CD14-positive monocyte (primary cell): ENCODE results near the gene ISL1. TPM values are rescaled to one million over a fixed set of nuclear protein-coding genes. Genes with fewer than 3 reads are reported as not detected.

Experiments
- DNase-seq, 3 donors: peaks; one replicate each; pipeline ENCODE4 v3.0.0-alpha.2; 2011 to 2022
- H2AFZ ChIP-seq: 2 replicates; pipeline ENCODE4 v1.6.0; 2012; ENCODE audit warnings: mild to moderate bottlenecking, low read depth, low read length, inconsistent platforms; ENCODE audit not compliant: insufficient read depth, poor library complexity, severe bottlenecking
- H3K27ac ChIP-seq, 2 donors: 1 replicate in 1 of 2; 2 replicates in 1 of 2; pipeline ENCODE4 v1.5.1; 2012 to 2013; ENCODE audit warnings: low read length in 2 of 2, control low read depth in 1 of 2, inconsistent platforms in 1 of 2, low read depth in 1 of 2, mild to moderate bottlenecking in 1 of 2
- H3K27me3 ChIP-seq, 2 donors: one replicate each; pipeline versions ENCODE4 v1.6.0 to v1.6.1; 2011 to 2013; ENCODE audit warnings: low read length in 2 of 2; ENCODE audit not compliant: control insufficient read depth in 2 of 2, insufficient read depth in 2 of 2
- H3K36me3 ChIP-seq, 2 donors: replicated peaks in 1 of 2; 1 replicate in 1 of 2; 2 replicates in 1 of 2; pipeline versions ENCODE4 v1.5.1 to v1.6.1; 2012 to 2013; ENCODE audit warnings: low read length in 2 of 2, control low read depth in 1 of 2, inconsistent platforms in 1 of 2, mild to moderate bottlenecking in 1 of 2; ENCODE audit not compliant: insufficient read depth in 2 of 2, control insufficient read depth in 1 of 2
- H3K4me1 ChIP-seq, 2 donors: 1 replicate in 1 of 2; 2 replicates in 1 of 2; pipeline versions ENCODE4 v1.5.1 to v1.6.1; 2012 to 2013; ENCODE audit warnings: low read length in 2 of 2, control low read depth in 1 of 2, inconsistent platforms in 1 of 2, mild to moderate bottlenecking in 1 of 2, moderate library complexity in 1 of 2; ENCODE audit not compliant: insufficient read depth in 2 of 2, control insufficient read depth in 1 of 2
- H3K4me2 ChIP-seq: replicated peaks from 2 replicates; pipeline ENCODE3; 2012; ENCODE audit warnings: low read length, moderate library complexity, mild to moderate bottlenecking; ENCODE audit not compliant: poor library complexity, severe bottlenecking; ENCODE audit errors: extremely low read depth
- H3K4me3 ChIP-seq, 3 experiments: fragments of 200-600 bp in 1 of 3; sonication (generic) in 1 of 3; replicated peaks in 1 of 3; 1 replicate in 2 of 3; 2 replicates in 1 of 3; pipeline ENCODE4 v1.5.1; 2011 to 2013; ENCODE audit warnings: low read length in 3 of 3, mild to moderate bottlenecking in 3 of 3, control low read depth in 2 of 3, low read depth in 2 of 3, inconsistent platforms in 1 of 3, moderate library complexity in 1 of 3
- H3K79me2 ChIP-seq: 2 replicates; pipeline ENCODE4 v1.6.0; 2012; ENCODE audit warnings: mild to moderate bottlenecking, control low read depth, inconsistent platforms, low read length, moderate library complexity; ENCODE audit not compliant: insufficient read depth
- H3K9ac ChIP-seq: 2 replicates; pipeline ENCODE4 v1.6.0; 2017; ENCODE audit warnings: low read length, mild to moderate bottlenecking; ENCODE audit not compliant: insufficient read depth, poor library complexity, severe bottlenecking
- H3K9me3 ChIP-seq, 2 donors: replicated peaks in 1 of 2; 1 replicate in 1 of 2; 2 replicates in 1 of 2; pipeline versions ENCODE4 v1.5.1 to v1.6.1; 2012 to 2013; ENCODE audit warnings: low read length in 2 of 2, control low read depth in 1 of 2; ENCODE audit not compliant: control insufficient read depth in 1 of 2, insufficient read depth in 1 of 2
- H4K20me1 ChIP-seq: 2 replicates; pipeline ENCODE4 v1.6.0; 2012; ENCODE audit warnings: mild to moderate bottlenecking, low read length, control low read depth, moderate library complexity; ENCODE audit not compliant: insufficient read depth
- H3K27ac Mint-ChIP-seq, 7 donors: one replicate each; pipeline ENCODE4 v1.8.0; 2020; ENCODE audit warnings: mild to moderate bottlenecking in 7 of 7, mixed read lengths in 7 of 7, moderate library complexity in 6 of 7, inconsistent platforms in 2 of 7
- H3K27me3 Mint-ChIP-seq, 3 donors: one replicate each; pipeline ENCODE4 v1.8.0; 2021 to 2022; ENCODE audit warnings: low read depth in 3 of 3, mild to moderate bottlenecking in 3 of 3, mixed read lengths in 3 of 3, moderate library complexity in 3 of 3, inconsistent platforms in 1 of 3
- H3K36me3 Mint-ChIP-seq, 2 donors: one replicate each; pipeline ENCODE4 v1.8.0; 2020; ENCODE audit warnings: mixed read lengths in 2 of 2, inconsistent platforms in 1 of 2, mild to moderate bottlenecking in 1 of 2
- H3K4me1 Mint-ChIP-seq: one replicate; pipeline ENCODE4 v1.8.0; 2020; ENCODE audit warnings: mild to moderate bottlenecking, mixed read lengths
- H3K4me3 Mint-ChIP-seq, 2 donors: one replicate each; pipeline ENCODE4 v1.8.0; 2020; ENCODE audit warnings: mild to moderate bottlenecking in 2 of 2, mixed read lengths in 2 of 2, moderate library complexity in 1 of 2
- H3K9me3 Mint-ChIP-seq, 7 donors: one replicate each; pipeline ENCODE4 v1.8.0; 2020 to 2022; ENCODE audit warnings: mixed read lengths in 7 of 7, mild to moderate bottlenecking in 6 of 7, moderate library complexity in 6 of 7, inconsistent platforms in 2 of 7
- WGBS: methylation state at CpG from one replicate; pipeline ENCODE4 v1.1.5; 2013; ENCODE audit warnings: missing lambda C conversion rate; ENCODE audit not compliant: insufficient coverage; 5-methylcytosine and 5-hydroxymethylcytosine counted together
- intact Hi-C, 2 donors: fragments of 100-400 bp; cut with micrococcal nuclease; formaldehyde crosslinking; loops; one replicate each; pipeline versions ENCODE4 v1.15.0 to v1.15.1; 2023
- polyA plus RNA-seq, 3 donors: library from polyadenylated mRNA; depleted of rRNA in 1 of 3; unstranded in 2 of 3; stranded (reverse) in 1 of 3; fragments of 300-500 nt in 2 of 3; fragments of >200 nt in 1 of 3; fragmentation: Illumina TruSeq in 2 of 3; gene quantifications; 1 replicate in 2 of 3; 2 replicates in 1 of 3; pipeline ENCODE4 v1.2.3, GENCODE V29; 2012 to 2021
- TF ChIP-seq, protein P1 (sequence below): fragments of 200-600 bp; IDR thresholded peaks from one replicate; pipeline ENCODE4 v1.8.0; 2022; ENCODE audit warnings: antibody characterized with exemption, mild to moderate bottlenecking

The ISL1 gene
- polyA plus RNA-seq, 3 donors, result not detected

DNA sequence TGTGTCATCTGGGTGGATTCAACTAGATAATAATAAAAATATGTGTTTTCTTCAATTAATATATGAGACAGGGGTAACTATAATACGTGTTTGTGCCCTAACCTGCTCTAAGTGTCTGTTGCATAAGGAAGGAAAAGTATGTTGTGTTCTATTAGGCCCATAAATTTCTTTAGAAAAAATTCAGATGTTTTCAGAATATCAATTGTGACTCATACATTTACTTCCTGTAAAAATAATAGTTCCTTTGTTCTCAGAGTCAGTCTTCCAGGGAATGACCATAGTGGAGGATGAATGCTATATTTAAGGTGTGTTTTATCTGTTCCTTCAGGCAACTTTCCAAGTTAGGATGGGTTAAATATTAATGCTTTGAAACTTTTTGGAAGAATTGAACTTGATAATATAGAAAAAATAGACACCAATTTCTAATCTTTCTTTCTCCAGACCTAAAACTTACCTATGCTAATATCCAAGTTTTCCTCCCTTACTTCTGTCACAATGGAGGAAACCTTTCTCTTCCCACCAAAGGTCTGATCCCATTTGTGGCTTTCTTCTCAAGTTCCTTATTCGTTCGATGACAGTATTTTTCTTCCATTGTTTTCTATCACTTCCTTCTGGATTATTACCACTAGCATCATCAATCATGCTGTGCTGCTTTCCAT, 49.9 kb downstream of the ISL1 start:
- Histone ChIP-seq H3K36me3 (no peaks in the 10 kb centered on the region), H3K27me3 (no peaks in the 10 kb centered on the region), H3K9ac (no peak overlapping the region), H3K9me3 (no peaks in the 10 kb centered on the region), H3K27ac (no peak overlapping the region), H3K4me1 (no peaks in the 10 kb centered on the region), H3K79me2 (no peaks in the 10 kb centered on the region), H3K4me3 (no peak overlapping the region), H2AFZ (no peak overlapping the region), H3K4me2 (no peak overlapping the region), H4K20me1 (no peaks in the 10 kb centered on the region)
- WGBS, result 70% methylated on average over 2 of the region's 3 CpGs
- intact Hi-C loops, result no loop called here
- H3K27me3 Mint-ChIP-seq, result no peaks in the 10 kb centered on the region
- no peaks in the 10 kb centered on the region for H3K36me3 Mint-ChIP-seq
- peaks cover 0 to 5% (median 0%) of the 10 kb centered on the region in 7 donors for H3K9me3 Mint-ChIP-seq
- no peak overlapping the region for H3K27ac Mint-ChIP-seq
- TF ChIP-seq, protein P1, sequence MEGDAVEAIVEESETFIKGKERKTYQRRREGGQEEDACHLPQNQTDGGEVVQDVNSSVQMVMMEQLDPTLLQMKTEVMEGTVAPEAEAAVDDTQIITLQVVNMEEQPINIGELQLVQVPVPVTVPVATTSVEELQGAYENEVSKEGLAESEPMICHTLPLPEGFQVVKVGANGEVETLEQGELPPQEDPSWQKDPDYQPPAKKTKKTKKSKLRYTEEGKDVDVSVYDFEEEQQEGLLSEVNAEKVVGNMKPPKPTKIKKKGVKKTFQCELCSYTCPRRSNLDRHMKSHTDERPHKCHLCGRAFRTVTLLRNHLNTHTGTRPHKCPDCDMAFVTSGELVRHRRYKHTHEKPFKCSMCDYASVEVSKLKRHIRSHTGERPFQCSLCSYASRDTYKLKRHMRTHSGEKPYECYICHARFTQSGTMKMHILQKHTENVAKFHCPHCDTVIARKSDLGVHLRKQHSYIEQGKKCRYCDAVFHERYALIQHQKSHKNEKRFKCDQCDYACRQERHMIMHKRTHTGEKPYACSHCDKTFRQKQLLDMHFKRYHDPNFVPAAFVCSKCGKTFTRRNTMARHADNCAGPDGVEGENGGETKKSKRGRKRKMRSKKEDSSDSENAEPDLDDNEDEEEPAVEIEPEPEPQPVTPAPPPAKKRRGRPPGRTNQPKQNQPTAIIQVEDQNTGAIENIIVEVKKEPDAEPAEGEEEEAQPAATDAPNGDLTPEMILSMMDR, result no peak
- no peaks in the 10 kb centered on the region for H3K4me1 Mint-ChIP-seq
- DNase-seq, result no peak
- H3K4me3 Mint-ChIP-seq, result no peak overlapping the region

DNA sequence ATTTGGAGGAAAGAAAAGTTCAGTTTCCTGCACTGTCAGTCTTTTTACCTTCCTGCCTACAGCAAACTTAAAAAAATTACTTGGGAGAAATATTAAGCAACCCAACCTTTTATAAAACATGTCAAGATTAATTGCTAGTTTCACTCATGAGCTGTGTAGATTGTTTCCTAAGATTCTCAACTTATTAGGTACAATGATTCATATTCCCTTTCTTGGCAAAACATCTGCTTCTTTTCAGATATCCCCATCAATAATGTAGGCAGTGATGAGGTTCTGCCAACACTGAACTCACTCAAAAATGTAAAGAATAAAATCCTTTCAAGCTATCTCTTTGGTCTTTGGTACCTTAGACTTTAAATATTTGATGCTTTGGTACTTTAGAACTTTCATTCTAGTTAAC, 56.0 kb downstream of the ISL1 start:
- peaks cover 0 to 5% (median 0%) of the 10 kb centered on the region in 7 donors for H3K9me3 Mint-ChIP-seq
- TF ChIP-seq, protein P1, result no peak
- no peaks in the 10 kb centered on the region for H3K9me3 ChIP-seq
- no peaks in the 10 kb centered on the region for H3K4me1 ChIP-seq
- H3K27me3 ChIP-seq, result no peaks in the 10 kb centered on the region
- H3K27ac Mint-ChIP-seq, result no peak overlapping the region
- H3K4me3 Mint-ChIP-seq, result no peak overlapping the region
- no peaks in the 10 kb centered on the region for H4K20me1 ChIP-seq
- DNase-seq, result no peak
- H3K4me2 ChIP-seq, result no peak overlapping the region
- no peaks in the 10 kb centered on the region for H3K79me2 ChIP-seq
- H3K36me3 ChIP-seq, result no peaks in the 10 kb centered on the region
- H3K36me3 Mint-ChIP-seq, result no peaks in the 10 kb centered on the region
- no peaks in the 10 kb centered on the region for H3K4me1 Mint-ChIP-seq
- no peak overlapping the region for H3K4me3 ChIP-seq
- no peak overlapping the region for H3K9ac ChIP-seq
- H2AFZ ChIP-seq, result no peak overlapping the region
- H3K27ac ChIP-seq, result no peak overlapping the region
- H3K27me3 Mint-ChIP-seq, result no peaks in the 10 kb centered on the region
- intact Hi-C loops, result no loop called here
